Measurements from ENCODE around the gene ZSCAN23.

The ZSCAN23 gene

GRCh38 chr6:28442586-28442985 is 705 bp downstream of the ZSCAN23 start:
- H3K4me3 ChIP-seq (ENCODE audit: low read depth, low read length), result peak overlapping the region; percentile 98
- no peak for DNase-seq (ENCODE audit: low read depth, low spot score)
- ChIA-PET CTCF (no interaction called here), POLR2A (no interaction called here)
- no peak for TF ChIP-seq CTCF (IDR thresholded peaks at IDR 0.05; ENCODE audit: insufficient read depth, low read length, missing control alignments)

GRCh38 chr6:28436404-28436803 is 6.9 kb downstream of the ZSCAN23 start:
- ChIA-PET POLR2A (no interaction called here), CTCF (no interaction called here)
- H3K4me3 ChIP-seq (ENCODE audit: low read depth, low read length), result no peak overlapping the region
- DNase-seq (ENCODE audit: low read depth, low spot score), result no peak
- TF ChIP-seq CTCF (IDR thresholded peaks at IDR 0.05; ENCODE audit: insufficient read depth, low read length, missing control alignments), result no peak

GRCh38 chr6:28433119-28433518 is 10.2 kb downstream of the ZSCAN23 start:
- POLR2A ChIA-PET, result no interaction called here
- DNase-seq (ENCODE audit: low read depth, low spot score), result no peak
- CTCF ChIA-PET, result no interaction called here
- no peak overlapping the region for H3K4me3 ChIP-seq (ENCODE audit: low read depth, low read length)
- no peak for TF ChIP-seq CTCF (IDR thresholded peaks at IDR 0.05; ENCODE audit: insufficient read depth, low read length, missing control alignments)

GRCh38 chr6:28429781-28430180 is 13.5 kb downstream of the ZSCAN23 start:
- DNase-seq (ENCODE audit: low read depth, low spot score), result no peak
- TF ChIP-seq CTCF (IDR thresholded peaks at IDR 0.05; ENCODE audit: insufficient read depth, low read length, missing control alignments), result no peak
- CTCF ChIA-PET, result no interaction called here

DNA sequence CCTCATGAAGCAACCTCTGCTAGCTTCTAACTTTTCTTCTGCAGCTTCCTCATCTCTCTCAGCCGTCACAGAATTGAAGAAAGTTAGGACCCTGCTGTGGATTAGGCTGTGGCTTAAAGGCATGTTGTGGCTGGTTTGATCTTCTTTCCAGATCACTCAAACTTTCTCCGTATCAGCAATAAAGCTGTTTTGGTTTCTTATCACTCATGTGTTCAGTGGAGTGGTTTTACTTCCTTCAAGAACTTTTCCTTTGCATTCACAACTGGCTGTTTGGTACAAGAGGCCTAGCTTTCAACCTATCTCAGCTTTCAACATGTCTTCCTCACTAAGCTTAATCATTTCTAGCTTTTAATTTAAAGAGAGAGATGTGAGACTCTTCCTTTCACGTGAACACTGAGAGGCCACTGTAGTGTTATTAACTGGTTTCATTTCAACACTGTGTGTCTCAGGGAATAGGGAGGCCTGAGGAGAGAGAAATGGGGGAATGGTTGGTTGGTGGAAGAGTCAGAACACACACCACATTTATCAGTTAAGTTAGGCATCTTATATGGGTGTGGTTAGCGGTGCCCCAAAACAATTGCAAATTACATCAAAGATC is 17.2 kb downstream of the ZSCAN23 start:
- H3K4me3 ChIP-seq (ENCODE audit: low read depth, low read length), result no peak overlapping the region
- CTCF ChIA-PET, result no interaction called here
- TF ChIP-seq CTCF (IDR thresholded peaks at IDR 0.05; ENCODE audit: insufficient read depth, low read length, missing control alignments), result no peak
- DNase-seq (ENCODE audit: low read depth, low spot score), result no peak
- POLR2A ChIA-PET, result no interaction called here

More at GRCh38 chr6:28429781-28430180, 13.5 kb downstream of the ZSCAN23 start:
- no peak overlapping the region for H3K4me3 ChIP-seq (ENCODE audit: low read depth, low read length)
- POLR2A ChIA-PET, result no interaction called here

DNA sequence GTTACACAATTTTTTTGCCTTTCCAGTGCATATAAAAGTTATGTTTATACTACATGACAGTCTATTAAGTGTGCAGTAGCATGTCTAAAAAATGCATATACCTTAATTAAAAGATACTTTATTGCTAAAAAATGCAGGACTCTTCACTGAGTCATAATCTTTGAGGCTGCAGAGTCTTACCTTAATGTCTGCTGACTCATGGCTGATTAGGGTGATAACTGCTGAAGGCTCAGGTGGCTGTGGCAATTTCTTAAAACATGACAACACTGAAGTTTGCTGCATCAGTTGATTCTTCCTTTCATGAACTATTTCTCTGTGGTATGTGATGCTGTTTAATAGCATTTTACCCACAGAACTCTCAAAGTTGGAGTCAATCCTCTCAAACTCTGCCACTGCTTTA is 19.1 kb downstream of the ZSCAN23 start:
- ChIA-PET POLR2A (no interaction called here), CTCF (no interaction called here)
- no peak for DNase-seq (ENCODE audit: low read depth, low spot score)
- no peak overlapping the region for H3K4me3 ChIP-seq (ENCODE audit: low read depth, low read length)
- TF ChIP-seq CTCF (IDR thresholded peaks at IDR 0.05; ENCODE audit: insufficient read depth, low read length, missing control alignments), result no peak
